ENCODE results near the gene SLCO4A1. TPM values are rescaled to one million over a fixed set of nuclear protein-coding genes. Genes with fewer than 3 reads are reported as not detected.

SLCO4A1 gene
- total and polyA plus RNA-seq, 9 of the 15 experiments (the other 6 are each of a cell fraction or from before 2014, with no cell fraction given): 1.6 to 21.9 (median 12.8) TPM

GRCh38 chr20:62667530-62668440 lies 25.5 kb downstream of the SLCO4A1 start (continued):
- TF ChIP-seq, protein P1, sequence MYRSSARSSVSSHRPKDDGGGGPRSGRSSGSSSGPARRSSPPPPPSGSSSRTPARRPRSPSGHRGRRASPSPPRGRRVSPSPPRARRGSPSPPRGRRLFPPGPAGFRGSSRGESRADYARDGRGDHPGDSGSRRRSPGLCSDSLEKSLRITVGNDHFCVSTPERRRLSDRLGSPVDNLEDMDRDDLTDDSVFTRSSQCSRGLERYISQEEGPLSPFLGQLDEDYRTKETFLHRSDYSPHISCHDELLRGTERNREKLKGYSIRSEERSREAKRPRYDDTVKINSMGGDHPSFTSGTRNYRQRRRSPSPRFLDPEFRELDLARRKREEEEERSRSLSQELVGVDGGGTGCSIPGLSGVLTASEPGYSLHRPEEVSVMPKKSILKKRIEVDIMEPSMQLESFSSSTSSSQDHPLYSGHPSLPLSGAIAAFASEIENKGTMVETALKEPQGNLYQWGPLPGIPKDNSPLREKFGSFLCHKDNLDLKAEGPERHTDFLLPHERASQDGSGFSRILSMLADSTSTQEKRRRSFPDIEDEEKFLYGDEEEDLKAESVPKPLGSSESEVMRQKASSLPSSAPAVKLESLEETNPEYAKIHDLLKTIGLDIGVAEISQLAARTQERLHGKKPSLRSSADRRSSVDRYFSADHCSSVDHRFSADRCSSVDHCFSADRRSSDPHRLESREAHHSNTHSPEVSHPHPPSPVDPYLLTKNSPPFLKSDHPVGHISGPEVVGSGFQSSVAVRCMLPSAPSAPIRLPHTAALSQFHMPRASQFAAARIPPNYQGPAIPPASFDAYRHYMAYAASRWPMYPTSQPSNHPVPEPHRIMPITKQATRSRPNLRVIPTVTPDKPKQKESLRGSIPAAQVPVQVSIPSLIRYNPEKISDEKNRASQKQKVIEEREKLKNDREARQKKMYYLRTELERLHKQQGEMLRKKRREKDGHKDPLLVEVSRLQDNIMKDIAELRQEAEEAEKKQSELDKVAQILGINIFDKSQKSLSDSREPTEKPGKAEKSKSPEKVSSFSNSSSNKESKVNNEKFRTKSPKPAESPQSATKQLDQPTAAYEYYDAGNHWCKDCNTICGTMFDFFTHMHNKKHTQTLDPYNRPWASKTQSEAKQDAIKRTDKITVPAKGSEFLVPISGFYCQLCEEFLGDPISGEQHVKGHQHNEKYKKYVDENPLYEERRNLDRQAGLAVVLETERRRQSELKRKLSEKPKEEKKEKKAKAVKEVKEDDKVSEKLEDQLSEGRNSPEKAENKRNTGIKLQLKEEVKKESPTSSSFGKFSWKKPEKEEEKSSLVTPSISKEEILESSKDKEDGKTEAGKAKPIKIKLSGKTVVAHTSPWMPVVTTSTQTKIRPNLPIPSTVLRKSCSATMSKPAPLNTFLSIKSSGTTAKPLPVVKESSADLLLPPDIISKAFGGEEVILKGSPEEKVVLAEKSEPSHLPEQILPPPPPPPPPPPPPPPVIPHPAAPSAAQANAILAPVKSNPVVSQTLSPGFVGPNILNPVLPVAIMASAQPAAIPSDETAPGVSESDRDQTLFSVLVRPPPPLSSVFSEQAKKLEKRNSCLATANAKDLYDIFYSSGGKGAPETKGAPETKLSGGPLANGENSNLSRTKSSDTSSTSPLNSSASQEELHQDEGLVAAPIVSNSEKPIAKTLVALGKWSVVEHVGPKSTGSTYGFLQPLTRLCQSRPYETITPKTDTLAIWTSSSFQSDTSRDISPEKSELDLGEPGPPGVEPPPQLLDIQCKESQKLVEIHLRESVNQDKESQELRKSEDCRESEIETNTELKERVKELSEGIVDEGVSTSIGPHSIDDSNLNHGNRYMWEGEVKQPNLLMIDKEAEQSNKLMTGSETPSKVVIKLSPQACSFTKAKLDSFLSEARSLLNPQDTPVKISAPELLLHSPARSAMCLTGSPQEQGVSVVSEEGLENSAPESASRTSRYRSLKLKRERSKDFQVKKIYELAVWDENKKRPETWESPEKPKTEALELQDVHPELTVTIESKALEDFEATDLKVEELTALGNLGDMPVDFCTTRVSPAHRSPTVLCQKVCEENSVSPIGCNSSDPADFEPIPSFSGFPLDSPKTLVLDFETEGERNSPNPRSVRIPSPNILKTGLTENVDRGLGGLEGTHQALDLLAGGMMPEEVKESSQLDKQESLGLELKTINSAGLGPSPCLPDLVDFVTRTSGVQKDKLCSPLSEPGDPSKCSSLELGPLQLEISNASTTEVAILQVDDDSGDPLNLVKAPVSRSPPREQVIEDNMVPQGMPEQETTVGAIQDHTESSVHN (IDR thresholded peaks at IDR 0.05; ENCODE audit: borderline replicate concordance in 1 of 2, low read depth in 1 of 2): no peak
- TF ChIP-seq CC2D1A (IDR thresholded peaks at IDR 0.05): no peak
- TF ChIP-seq PHB (CRISPR knock-in tag; IDR thresholded peaks at IDR 0.05): no peak
- TF ChIP-seq MAFF (IDR thresholded peaks at IDR 0.05; ENCODE audit: low read length): no peak
- TF ChIP-seq JUN (IDR thresholded peaks at IDR 0.05; ENCODE audit: borderline replicate concordance, low read depth, low read length): no peak
- TF ChIP-seq JUN (CRISPR knock-in tag; IDR thresholded peaks at IDR 0.05; ENCODE audit: borderline replicate concordance): no peak
- no peak for TF ChIP-seq BCLAF1 (IDR thresholded peaks at IDR 0.05; ENCODE audit: borderline replicate concordance in 1 of 2, control insufficient read depth in 1 of 2, low read depth in 2 of 2, low read length in 1 of 2)
- TF ChIP-seq ARNT (IDR thresholded peaks at IDR 0.05): no peak
- no peak for TF ChIP-seq CSDE1 (IDR thresholded peaks at IDR 0.05)

Data from K562 (cell line).